Right lung (tissue), 5 donors: ENCODE data around the gene YY2. TPM values are rescaled to one million over a fixed set of nuclear protein-coding genes. Genes with fewer than 3 reads are reported as not detected.
"Not testable (repeated sequence)": the region's sequence is repeated elsewhere in the genome, so short reads cannot be mapped to it uniquely, and the experiment has no call there.

Experiments
- DNase-seq, 2 donors: peaks; one replicate each; pipeline ENCODE4 v3.0.0-alpha.2; 2013
- polyA plus RNA-seq, 5 donors: library from polyadenylated mRNA; unstranded; fragments of 120-200 nt; gene quantifications; one replicate each; pipeline versions ENCODE4 v1.2.1 to v1.2.3, GENCODE V29; 2013; ENCODE audit warnings: inconsistent platforms in 1 of 5, low replicate concordance in 1 of 5; ENCODE audit not compliant: insufficient read length in 5 of 5, insufficient read depth in 1 of 5

The YY2 gene
- polyA plus RNA-seq, 5 donors: 4.1 to 5.7 (median 4.4) TPM

GRCh38 chrX:21873063-21873775, 17.4 kb downstream of the YY2 start:
- no peak for DNase-seq

- DNase-seq: not testable (repeated sequence)
These were observed 18.4 kb downstream of the YY2 start for GRCh38 chrX:21874182-21874581.

- no peak for DNase-seq
These were observed 19.2 kb downstream of the YY2 start for GRCh38 chrX:21875013-21875412.

GRCh38 chrX:21881881-21882574, 26.2 kb downstream of the YY2 start:
- no peak for DNase-seq

- no peak for DNase-seq
These were observed 27.5 kb downstream of the YY2 start for GRCh38 chrX:21883258-21883657.

- no peak for DNase-seq
These were observed 29.8 kb downstream of the YY2 start for GRCh38 chrX:21885568-21885967.

- no peak for DNase-seq
These were observed 49.5 kb downstream of the YY2 start for GRCh38 chrX:21905313-21905712.

- no peak for DNase-seq
These were observed 50.2 kb downstream of the YY2 start for GRCh38 chrX:21905953-21906352.

GRCh38 chrX:21907260-21907659, 51.5 kb downstream of the YY2 start:
- no peak for DNase-seq

Other genes with a start within 250 kb of the YY2 start
- under 1 TPM; 0.14 to 0.27 (median 0.24) TPM for gene KLHL34, start 197.7 kb upstream of the YY2 start, polyA plus RNA-seq
- 10 to 100 TPM in 2 of 5 donors, 1 to 10 TPM in 3; 3.6 to 16.0 (median 9.1) TPM for gene SMPX, start 97.9 kb upstream of the YY2 start, polyA plus RNA-seq
- gene MBTPS2, start 16.4 kb upstream of the YY2 start, polyA plus RNA-seq: 10 to 100 TPM; 17.5 to 29.1 (median 24.9) TPM
- gene SMS, start 84.7 kb downstream of the YY2 start, polyA plus RNA-seq: 100 to 1,000 TPM in 4 of 5 donors, 10 to 100 TPM in 1; 99.3 to 120 (median 108) TPM
- 10 to 100 TPM in 3 of 5 donors, 1 to 10 TPM in 2; 7.5 to 22.3 (median 10.5) TPM for gene PHEX, start 176.3 kb downstream of the YY2 start, polyA plus RNA-seq